ENCODE data around the gene TEX13D. TPM values are rescaled to one million over a fixed set of nuclear protein-coding genes. Genes with fewer than 3 reads are reported as not detected.

The TEX13D gene
- total RNA-seq, 4 donors from 2014 or later = not detected

DNA sequence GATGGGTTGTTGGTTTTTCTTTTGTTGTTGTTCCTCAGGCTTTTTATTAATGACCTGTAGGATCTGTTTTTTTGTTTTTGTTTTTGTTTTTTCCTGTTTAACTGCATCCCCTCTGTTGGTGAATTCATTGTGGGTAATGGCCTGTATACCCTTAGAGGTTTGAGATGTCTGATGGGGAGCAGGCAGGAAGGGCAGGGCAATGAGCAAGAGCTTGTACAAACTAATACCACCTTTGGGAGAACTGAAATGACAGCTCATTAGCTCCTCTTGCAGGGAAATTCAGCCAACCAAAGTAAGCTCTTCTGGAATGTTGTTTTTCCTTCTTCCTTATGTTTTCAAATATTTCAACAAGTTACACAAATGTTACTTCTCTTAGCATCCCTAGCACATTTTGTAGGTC is 37.3 kb downstream of the TEX13D start:
- Histone ChIP-seq H3K9me3 (no peaks in the 10 kb centered on the region), H3K4me1 (no peaks in the 10 kb centered on the region), H3K27ac (no peak overlapping the region), H3K27me3 (no peaks in the 10 kb centered on the region), H3K36me3 (no peaks in the 10 kb centered on the region), H3K4me3 (no peak overlapping the region)
- TF ChIP-seq EP300 (IDR thresholded peaks at IDR 0.05) = no peak
- TF ChIP-seq, protein P1, sequence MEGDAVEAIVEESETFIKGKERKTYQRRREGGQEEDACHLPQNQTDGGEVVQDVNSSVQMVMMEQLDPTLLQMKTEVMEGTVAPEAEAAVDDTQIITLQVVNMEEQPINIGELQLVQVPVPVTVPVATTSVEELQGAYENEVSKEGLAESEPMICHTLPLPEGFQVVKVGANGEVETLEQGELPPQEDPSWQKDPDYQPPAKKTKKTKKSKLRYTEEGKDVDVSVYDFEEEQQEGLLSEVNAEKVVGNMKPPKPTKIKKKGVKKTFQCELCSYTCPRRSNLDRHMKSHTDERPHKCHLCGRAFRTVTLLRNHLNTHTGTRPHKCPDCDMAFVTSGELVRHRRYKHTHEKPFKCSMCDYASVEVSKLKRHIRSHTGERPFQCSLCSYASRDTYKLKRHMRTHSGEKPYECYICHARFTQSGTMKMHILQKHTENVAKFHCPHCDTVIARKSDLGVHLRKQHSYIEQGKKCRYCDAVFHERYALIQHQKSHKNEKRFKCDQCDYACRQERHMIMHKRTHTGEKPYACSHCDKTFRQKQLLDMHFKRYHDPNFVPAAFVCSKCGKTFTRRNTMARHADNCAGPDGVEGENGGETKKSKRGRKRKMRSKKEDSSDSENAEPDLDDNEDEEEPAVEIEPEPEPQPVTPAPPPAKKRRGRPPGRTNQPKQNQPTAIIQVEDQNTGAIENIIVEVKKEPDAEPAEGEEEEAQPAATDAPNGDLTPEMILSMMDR (IDR thresholded peaks at IDR 0.05) = no peak
- TF ChIP-seq POLR2A (IDR thresholded peaks at IDR 0.05) = no peak
- DNase-seq (ENCODE audit: low spot score in 2 of 2) = no peak

DNA sequence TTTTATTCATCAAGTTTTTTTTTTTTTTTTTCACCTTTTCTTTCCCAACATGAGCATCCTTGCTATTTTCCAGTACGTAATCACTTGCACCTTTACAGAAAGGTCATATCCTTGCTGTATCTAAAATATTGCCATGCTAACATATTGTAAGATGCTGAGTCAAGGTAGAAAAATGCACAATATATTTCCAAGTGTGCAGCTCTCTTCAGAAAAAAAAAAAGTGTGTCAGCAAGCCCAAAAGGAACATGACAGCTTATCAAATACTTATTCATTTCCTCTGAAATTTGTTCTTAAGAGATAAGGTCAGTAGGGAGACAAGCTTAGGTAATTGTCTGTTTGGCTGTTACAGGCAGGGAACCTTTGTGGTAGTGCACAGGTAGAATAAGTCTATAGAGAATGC is 40.9 kb downstream of the TEX13D start:
- no peaks in the 10 kb centered on the region for H3K9me3 ChIP-seq
- TF ChIP-seq EP300 (IDR thresholded peaks at IDR 0.05) = no peak
- TF ChIP-seq POLR2A (IDR thresholded peaks at IDR 0.05) = no peak
- TF ChIP-seq, protein P1 (IDR thresholded peaks at IDR 0.05) = no peak
- 75 to 85% methylated on average over 1 of the region's 1 CpG for WGBS, 2 donors
- DNase-seq (ENCODE audit: low spot score in 2 of 2) = no peak
- H3K27me3 ChIP-seq = no peaks in the 10 kb centered on the region
- H3K4me3 ChIP-seq = no peak overlapping the region
- H3K36me3 ChIP-seq = no peaks in the 10 kb centered on the region
- H3K4me1 ChIP-seq = no peaks in the 10 kb centered on the region
- H3K27ac ChIP-seq = no peak overlapping the region

DNA sequence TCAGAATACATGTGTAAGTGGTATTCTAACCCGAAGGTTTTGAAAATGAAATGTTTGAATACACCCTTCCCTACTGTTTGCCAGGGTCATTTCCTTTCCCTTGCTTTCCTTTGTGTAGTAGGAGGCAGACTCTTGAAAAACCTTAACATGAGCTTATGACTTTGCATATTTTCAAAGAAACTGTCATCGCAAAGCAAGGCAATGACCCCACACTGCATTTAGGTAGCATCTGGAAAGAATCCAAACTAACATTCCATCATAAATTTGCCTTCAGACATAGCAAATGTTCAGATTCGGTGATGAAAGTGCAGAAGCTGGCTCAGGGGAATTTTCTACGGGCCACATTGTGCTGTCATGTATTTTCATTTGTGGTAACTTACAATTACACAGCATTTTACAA is 46.2 kb downstream of the TEX13D start:
- Histone ChIP-seq H3K4me3 (no peak overlapping the region), H3K27me3 (peaks cover 0 to 7% of the 10 kb centered on the region in 2 donors), H3K27ac (no peak overlapping the region), H3K9me3 (no peaks in the 10 kb centered on the region), H3K4me1 (no peaks in the 10 kb centered on the region), H3K36me3 (no peaks in the 10 kb centered on the region)
- 41% methylated on average over 4 of the region's 4 CpGs for WGBS, 2 donors
- DNase-seq (ENCODE audit: low spot score in 2 of 2) = no peak
- no peak for TF ChIP-seq EP300 (IDR thresholded peaks at IDR 0.05)
- no peak for TF ChIP-seq POLR2A (IDR thresholded peaks at IDR 0.05)
- TF ChIP-seq, protein P1 (IDR thresholded peaks at IDR 0.05) = no peak

DNA sequence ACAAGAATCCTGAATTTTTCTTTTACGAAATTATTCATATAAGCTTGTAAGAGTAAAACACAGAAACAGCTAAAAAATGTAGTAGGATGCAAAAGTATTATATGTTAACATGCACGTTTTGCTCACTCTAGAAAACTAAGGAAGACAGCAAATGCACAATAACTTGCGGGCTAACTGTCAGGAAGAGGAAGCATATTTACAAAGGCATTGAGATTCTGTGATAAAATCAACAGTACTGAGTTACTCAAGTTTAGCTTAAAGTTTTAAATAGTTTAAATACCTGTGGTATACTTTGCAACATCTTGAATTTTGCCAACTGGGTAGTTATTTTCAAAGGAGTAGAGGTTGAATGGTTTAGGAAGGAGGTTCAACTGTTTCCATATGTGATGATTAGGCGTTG is 50.9 kb downstream of the TEX13D start:
- no peak for DNase-seq (ENCODE audit: low spot score in 2 of 2)
- Histone ChIP-seq H3K4me3 (no peak overlapping the region), H3K9me3 (no peaks in the 10 kb centered on the region), H3K36me3 (no peaks in the 10 kb centered on the region), H3K4me1 (no peaks in the 10 kb centered on the region), H3K27ac (no peak overlapping the region), H3K27me3 (peaks cover 0 to 7% of the 10 kb centered on the region in 2 donors)
- 69 to 79% methylated on average over 4 of the region's 4 CpGs for WGBS, 2 donors
- TF ChIP-seq, protein P1 (IDR thresholded peaks at IDR 0.05) = no peak
- no peak for TF ChIP-seq EP300 (IDR thresholded peaks at IDR 0.05)
- TF ChIP-seq POLR2A (IDR thresholded peaks at IDR 0.05) = no peak

DNA sequence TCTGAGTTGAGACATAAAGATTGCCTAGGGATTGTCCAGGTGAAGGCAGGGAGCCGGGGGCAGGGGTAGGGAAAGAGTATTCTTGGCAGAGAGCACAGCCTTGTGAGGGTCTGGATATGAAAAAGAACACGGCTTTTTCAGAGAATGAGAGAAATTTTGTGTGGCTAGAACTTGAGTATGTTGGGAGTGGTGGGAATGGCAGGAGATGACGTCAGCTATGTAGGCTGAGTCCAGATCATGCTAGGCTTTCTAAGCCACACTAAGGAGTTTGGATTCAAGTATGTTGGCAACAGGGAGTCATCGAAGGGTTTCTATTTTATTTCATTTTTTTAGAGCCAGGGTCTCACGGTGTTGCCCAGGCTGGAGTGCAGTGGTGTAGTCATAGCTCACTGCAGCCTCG is 53.9 kb downstream of the TEX13D start:
- H3K36me3 ChIP-seq = no peaks in the 10 kb centered on the region
- H3K27ac ChIP-seq = no peak overlapping the region
- TF ChIP-seq EP300 (IDR thresholded peaks at IDR 0.05) = no peak
- TF ChIP-seq, protein P1 (IDR thresholded peaks at IDR 0.05) = no peak
- TF ChIP-seq POLR2A (IDR thresholded peaks at IDR 0.05) = no peak
- no peaks in the 10 kb centered on the region for H3K9me3 ChIP-seq
- DNase-seq (ENCODE audit: low spot score in 2 of 2) = no peak
- no peak overlapping the region for H3K4me3 ChIP-seq
- peaks cover 0 to 7% of the 10 kb centered on the region in 2 donors for H3K27me3 ChIP-seq
- WGBS, 2 donors = 60 to 75% methylated on average over 6 of the region's 6 CpGs
- no peaks in the 10 kb centered on the region for H3K4me1 ChIP-seq

Small RNAs within 50 kb of the gene (small RNA-seq; reads per million reads assigned to genes)
- not detected for gene AL022718.1

Other genes with a start within 250 kb of the TEX13D start
- 1 to 10 TPM in 1 of 4 donors, under 1 TPM in 1, not detected in 2; 0.60 to 4.2 TPM for gene SH2D1A, start 13.9 kb downstream of the TEX13D start, total RNA-seq

Measured in tibial nerve (tissue), 4 donors.